ENCODE results near the gene CLEC7A.

CLEC7A gene

DNA sequence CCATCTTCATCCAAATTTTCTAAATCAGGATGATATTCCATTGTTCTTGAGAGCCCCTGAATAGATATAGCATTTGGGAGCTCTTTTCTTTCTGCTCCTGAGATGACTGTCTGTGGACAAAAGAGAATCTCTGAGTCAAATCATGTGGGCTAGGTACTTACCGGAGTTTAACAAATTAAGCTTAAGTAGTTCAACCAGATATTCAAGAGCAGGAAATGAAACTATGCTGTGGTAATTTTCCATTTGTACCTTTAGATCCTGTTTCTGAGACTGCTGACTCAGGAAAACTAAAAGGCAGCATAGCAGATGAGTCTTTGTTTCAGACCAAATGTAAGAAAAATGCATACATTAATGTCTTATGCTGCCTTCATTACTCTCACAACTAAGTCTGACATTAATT is at the start of gene CLEC7A:
Gene CLEC7A, minus strand, starts transcription at position 158 of the 400 bp plus-strand sequence. Its CDS starts 117 bp downstream, at position 41.
- no peak for DNase-seq

DNA sequence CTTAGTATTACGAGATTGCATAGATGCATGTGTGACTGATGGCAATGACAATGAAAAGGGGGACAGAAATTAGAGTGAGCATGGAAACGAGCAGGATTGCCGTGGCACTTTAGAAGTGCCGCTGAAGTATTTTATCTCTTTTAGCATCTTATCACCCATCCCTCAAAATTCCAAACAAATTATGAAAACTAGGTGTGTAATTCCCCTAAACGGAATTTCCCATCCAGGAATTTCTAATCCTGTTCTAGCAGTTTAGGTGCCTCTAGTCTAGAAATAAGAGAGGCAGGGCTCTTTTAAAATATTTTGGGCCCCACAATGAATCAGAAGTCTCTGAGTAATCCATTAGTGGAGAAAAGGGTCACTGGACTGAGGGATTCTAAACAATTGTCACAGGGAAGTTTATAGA is 49.8 kb upstream of the CLEC7A start:
- DNase-seq, result no peak

DNA sequence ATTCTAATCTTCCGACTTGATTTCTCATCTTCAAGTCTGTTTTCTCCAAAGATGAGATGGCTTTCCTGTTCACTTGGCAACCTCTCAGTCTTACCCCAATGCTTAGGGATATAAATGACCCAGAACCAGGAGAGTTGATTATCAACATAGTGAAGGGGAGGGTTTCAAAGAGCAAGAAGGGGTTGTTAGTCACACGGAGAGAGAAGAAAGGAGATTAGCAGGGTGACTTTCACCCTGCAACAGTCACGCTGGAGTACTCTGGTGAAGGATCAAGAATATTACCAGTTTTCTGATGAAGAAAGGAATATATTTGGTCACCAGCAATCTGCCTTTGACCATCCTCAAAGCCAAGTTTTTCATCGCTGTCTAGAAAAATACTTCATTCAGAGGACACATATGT is 48.8 kb upstream of the CLEC7A start, which contains the start of gene TMEM52B:
Gene TMEM52B, plus strand, starts transcription at position 212 of the 400 bp plus-strand sequence. CDS start 543 bp downstream, outside the sequence.
- no peak for DNase-seq

DNA sequence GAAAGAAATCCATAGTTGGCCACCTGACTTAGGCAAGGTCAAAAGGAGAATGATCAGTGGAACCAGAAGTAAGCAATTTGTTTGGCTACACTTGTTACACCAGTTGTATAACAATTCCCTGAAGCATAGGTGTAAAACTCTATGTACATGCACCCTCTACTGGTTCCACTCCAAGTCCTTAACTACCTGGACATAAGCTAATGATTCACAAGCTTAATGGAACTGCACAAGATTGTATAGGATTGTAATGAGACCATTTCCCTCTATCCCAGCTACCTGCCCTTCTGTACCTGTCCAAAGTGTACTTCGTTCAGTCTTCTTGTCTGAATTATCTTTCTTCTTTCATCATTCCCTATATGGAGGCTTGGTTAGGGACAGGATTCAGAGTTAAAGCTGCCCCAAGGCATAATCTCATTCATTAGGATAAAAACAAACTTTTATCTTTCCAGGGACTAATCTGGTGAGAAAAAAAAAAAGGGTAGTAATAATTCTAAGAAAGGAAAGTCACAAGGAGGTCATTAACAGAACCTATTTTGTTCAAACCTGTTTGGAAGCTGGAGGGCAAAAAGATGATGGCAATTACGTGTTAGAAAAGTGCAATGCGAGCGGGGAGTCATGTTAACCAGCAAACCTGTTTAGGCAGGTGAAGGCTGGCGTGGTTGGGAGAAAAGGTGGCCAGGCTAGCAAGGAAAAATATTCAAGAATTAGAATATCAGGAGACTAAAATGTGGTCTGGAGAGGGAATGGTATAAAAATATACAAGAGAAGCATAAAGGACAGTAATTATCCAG is 46.0 kb upstream of the CLEC7A start:
- DNase-seq, result no peak

DNA sequence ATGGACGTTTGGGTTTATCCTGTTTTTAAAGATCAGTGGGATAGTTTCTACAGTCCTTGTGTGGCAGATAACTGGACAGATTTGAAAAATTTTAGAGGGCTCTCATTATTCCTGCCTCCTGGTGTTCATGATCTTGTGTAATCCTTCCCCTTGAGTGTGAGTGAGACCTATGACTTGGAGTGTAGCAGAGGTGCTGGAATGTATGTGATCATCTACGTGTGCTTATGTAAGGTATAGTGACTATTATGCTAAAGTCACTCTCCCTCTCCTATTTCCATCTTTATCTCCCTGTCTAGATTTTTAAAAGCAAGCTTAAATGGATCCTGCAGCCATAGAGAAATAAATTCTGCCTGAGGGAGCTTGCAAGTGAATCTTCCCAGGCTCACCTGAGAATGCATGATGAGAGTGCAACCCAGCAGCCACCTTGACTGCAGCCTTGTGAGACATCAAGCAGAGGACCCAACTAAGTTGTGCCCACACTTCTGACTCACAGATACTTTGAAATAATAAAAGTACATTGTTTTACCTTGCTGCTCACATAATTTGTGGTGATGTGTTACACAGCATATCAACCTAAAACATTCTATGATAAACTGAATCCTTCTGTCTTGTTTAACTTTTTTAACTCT is 45.1 kb upstream of the CLEC7A start:
- no peak for DNase-seq

DNA sequence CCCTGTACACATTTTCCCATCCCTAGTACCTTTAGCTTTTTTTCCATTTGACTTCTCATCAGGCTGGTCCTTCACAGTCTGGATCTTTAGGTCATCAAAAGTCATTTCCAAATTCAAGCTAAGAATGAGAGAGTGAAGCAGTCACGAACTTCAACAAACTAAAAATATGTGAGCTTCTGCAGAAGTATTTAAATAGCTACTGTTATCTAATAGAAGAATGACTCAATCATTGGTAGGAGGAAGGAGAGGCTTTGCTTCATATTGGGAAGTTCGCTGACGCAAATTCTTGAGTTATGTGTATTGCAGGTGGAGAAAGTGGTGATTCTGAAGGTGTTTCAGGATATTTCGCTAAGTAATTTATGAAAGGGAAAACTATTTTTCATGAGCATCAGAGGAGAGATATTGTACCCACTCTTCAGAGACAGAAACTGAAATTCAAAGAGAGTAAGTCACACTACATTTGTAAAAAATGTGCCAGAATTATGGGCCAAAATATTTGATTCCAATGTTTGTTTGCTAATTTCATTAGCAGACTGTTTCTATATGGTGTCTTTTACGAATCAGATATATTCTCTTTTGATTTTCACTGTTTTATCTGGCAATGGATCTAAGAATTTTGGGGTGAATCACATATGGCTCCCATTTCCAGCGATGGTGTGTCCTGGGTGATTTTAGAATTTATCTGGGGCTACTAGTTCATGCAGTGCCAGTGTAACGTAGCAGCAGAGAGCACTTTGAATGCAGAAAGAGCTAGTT is 42.2 kb upstream of the CLEC7A start, which contains the start of gene OLR1:
Gene OLR1, minus strand, starts transcription at position 160 of the 756 bp plus-strand sequence. Its CDS starts 55 bp downstream, at position 105.
- no peak for DNase-seq

DNA sequence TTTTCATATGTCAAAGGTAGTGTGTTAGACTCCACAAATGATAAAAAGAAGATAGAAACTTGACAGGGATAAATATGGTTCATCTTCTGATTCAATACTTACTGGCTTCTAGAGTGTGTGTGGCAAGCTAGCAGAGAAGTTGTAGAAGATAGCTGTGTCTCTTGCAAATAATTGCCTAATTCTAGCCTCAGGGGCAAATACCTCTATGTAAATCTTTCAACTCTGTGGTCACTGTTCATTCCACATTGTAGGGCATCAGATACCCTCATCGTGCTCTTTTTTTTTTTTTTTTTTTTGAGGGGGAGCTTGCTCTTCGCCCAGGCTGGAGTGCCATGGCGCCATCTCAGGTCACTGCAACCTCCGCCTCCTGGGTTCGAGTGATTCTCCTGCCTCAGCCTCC is 40.2 kb upstream of the CLEC7A start:
- no peak for DNase-seq

DNA sequence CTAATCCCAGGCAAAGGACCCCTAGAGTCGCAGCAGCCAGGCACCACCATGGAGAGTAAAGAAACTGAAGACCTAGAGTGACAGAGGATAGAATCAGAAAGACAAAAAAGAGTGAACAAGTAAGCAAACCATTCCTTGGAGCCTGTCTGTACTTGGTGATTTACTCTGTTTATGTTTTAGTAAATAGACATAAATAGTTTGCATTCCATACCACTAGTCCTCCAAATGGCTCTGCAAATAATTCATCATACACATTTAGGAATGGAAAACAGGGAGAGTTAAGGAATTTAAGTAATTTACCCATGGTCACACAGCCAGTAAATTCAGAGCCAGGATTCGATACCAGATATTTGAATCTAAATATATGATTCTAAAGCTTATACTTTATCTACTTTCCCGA is 39.1 kb upstream of the CLEC7A start:
- no peak for DNase-seq

DNA sequence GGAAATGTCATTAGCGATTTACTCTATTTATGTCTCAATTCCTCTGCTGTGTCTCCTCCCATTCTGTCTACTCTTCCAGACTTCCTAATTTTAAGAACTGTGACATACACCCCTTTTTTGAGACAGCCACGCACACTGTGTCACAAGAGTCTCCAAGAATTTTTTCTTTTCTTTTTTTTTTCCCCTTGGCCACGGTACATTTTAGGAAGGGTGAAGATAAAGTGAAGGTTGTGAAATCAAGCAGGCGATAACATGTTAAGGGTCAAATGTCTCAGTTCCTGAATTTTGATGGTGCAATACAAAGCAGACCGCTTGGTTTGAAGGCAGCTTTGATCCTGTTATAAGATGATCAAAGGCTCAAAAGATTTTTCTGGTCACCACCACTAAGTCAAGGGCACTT is 37.6 kb upstream of the CLEC7A start:
- no peak for DNase-seq

DNA sequence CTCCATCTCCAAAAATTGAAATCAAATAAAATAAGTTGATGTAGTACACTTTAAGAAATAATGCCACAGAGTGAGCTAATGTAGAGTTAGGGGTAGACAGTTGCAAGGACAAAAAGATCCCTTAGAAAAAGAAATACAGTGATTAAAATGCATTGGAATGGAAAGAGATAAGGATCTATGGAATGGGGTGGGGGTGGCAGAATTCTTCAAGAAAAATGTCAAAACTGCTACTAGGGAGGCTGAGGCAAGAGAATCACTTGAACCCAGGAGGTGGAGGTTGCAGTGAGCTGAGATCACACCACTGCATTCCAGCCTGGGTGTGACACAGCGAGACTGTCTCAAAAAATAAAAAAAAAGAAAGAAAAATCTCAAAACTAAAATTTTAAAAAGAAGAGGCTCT is 35.4 kb upstream of the CLEC7A start:
- no peak for DNase-seq

DNA sequence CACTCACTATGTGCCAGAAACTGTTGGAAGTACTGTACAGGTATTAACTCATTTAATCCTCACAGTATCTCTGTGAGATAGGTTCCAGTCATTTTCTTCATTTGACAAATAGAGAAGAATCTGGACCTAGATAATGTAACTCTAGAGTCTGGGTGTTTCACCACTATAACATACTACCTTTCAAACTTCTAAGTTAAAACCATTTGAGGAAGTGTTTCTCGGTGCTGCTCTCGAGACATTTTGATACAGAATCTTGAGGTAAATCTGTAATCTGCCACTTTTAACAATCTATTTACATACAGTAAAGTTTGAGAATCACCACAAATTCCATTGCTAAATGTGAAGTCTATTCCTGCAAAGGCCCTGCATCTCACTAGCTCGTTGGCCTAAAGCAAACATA is 33.1 kb upstream of the CLEC7A start:
- no peak for DNase-seq

DNA sequence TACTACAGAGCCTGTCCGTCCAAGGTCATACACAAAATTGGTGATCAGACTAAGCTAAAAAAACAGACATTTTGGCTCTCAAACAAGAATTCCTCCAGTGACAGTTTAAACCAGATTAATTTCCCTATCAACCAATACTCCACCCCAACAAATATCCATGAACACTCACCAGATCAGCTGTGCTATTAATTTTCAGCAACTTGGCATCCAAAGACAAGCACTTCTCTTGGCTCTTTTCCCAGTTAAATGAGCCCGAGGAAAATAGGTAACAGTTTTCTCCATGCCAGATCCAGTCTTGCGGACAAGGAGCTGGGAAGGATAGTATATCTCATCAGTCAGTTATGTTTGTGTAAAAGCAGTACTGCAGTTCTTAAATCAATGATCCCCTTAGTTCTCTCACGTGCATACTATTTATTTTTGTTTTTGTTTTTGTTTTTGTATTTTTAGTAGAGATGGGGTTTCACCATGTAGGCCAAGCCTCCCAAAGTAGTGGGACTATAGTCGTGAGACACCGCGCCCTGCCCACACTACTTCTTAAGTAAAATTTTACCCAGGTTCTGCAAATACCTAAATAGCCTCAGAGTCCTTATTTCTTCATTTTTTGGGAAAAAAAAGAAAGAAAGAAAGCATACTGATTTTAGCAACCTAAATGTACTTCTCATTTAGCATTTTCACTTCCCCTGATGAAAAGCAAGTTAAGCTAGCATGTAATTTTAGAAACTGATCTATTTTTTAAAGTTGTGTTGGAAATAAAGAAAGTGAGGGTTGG is 30.8 kb upstream of the CLEC7A start:
- DNase-seq, result no peak

DNA sequence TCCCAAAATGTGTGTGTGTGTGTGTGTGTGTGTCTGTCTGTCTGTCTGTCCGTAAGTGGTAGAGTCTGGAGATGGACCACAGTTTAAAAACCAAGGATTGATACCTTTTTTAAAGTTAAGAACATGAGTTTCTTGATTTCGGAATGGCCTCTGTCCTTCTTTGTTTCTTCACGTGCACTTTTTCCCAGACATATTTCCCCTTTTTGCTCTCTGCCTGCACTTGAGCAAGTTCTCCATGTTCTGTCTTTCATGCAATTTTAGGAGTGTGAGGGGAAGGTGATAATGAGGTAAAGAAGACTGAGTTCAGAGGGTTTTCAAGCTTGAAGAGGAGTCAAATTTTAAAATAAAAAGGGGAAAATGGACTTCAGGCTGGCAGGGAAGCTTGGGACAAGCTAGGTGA is 29.3 kb upstream of the CLEC7A start:
- DNase-seq, result no peak

DNA sequence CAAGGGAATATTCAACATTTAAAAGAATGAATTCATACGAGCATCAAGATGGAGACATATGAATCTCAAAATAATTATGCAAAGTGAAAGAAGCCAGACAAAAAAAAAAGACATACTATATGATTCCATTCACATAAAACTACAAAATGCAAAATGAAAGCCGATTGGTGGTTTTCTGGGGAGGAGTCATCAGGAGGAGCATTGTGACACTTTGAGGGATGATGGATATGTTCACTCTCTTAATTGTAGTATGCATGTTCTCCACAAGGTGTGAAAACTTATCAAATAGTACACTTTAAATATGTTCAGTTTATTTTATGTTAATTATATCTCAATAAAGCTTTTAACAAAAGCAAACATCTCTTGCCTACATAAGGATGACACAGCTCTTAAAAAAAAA is 28.4 kb upstream of the CLEC7A start:
- no peak for DNase-seq

DNA sequence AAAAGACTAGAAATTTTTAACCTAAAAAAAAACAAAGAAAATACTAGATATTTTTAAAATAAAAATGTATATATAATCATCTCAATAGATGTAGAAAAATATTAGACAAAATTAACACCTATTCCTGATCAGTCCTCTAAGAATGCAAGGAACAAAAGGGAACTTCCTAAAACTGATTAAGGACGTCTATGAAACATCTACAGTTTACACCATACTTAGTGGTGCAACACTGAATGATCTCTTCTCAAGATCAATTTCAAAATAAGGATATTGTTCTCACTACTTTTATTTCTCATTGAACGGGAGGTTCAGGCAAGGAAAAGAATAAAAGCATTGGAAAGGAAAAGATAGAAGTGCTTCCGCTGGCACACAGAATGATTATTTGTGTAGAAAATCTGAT is 26.0 kb upstream of the CLEC7A start:
- no peak for DNase-seq

DNA sequence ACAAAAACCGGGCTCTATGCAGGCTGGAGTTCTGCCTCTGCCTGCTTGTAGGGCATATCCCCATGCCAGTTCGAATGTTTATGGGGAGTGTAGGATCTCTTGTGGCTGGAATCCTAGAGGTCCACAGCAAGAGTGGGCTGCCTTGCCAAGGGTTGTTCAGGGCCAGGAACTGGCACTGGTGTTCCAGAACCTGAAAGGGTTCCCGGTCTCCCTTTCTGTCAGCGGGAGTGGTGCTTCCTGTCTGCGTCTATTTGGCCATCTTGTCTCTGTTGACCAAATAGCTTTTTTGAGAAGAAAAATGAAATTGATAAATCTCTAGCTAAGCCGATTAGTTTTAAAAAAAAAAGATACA is 24.1 kb upstream of the CLEC7A start:
- no peak for DNase-seq

DNA sequence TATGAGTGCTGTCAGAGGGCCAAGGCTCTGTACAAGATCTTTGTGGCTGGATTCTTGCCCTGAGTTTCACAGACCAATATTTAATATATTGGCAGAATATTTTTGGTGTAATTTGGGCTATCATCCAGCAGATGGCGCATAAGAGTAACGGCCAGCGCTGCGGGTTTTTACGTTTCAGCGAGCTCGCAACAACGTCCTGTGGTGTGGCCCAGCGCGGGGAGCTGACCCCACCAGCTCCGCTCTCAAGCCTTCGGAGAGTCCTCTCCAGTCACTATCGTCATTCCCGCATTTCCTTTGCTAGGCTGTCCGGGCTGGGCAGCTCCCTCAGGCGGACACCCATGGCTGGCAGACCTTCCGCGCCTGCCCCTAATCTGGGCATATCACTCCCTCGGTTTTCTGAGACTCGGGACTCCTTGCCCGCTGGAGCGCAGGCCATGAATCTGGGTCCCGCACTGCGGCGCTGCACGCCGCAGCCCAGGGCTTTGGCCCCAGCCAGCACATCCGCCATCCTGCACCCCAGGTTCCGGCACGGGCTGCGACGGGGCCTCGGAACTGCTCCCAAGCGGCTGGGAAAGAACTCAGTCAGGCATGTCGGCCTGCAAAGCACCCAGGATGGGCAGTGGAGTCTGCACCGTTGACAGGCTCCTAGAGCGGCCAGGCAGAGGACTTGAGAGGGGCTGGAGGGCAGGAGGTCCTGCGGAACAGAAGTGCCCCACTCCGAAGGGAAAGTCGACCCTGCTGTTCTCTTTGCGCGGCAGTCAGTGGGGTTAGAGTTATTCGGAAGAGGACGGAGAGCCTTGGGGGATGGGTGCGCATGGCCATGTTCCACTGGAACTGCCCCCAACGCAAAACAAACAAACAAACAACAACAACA is 23.5 kb upstream of the CLEC7A start:
- peak; percentile 20 to 54 for DNase-seq

DNA sequence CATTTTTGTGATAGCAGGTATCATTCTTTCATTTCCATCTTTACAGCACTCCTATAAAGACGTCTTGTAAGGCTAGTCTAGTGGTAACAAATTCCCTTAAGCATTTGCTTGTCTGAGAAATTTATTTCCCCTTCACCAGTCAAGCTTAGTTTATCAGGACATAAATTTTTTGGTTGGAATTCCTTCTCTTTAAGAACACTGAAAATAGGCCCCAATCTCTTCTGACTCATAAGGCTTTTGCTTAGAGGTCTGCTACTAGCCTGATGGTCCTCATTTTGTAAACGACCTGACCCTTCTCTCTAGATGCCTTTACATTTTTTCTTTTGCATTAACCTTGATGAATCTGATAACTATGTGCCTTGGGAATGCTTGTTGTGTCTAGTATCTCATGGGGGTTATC is 21.6 kb upstream of the CLEC7A start:
- no peak for DNase-seq

DNA sequence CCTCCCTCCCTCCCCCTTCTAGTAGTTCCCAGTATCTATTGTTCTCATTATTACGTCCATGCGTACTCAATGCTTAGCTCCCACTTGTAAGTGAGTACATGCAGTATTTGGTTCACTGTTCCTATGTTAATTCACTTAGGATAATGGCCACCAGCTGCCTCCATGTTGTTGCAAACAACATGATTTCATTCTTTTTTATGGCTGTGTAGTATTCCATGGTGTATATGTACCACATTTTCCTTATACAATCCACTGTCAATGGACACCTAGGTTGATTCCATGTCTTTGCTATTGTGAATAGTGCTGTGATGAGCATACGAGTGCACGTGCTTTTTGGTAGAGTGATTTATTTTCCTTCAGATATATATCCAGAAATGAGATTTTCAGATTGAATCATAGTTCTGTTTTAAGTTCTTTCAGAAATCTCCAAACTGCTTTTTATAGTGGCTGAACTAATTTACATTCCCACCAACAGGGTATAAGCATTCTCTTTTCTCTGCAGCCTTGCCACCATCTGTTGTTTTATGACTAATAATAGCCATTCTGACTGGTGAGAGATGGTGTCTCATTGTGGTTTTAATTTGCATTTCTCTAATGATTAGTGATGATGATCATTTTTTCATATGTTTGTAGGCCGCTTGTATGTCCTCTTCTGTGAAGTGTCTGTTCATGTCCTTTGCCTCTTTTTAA is 17.9 kb upstream of the CLEC7A start:
- no peak for DNase-seq

DNA sequence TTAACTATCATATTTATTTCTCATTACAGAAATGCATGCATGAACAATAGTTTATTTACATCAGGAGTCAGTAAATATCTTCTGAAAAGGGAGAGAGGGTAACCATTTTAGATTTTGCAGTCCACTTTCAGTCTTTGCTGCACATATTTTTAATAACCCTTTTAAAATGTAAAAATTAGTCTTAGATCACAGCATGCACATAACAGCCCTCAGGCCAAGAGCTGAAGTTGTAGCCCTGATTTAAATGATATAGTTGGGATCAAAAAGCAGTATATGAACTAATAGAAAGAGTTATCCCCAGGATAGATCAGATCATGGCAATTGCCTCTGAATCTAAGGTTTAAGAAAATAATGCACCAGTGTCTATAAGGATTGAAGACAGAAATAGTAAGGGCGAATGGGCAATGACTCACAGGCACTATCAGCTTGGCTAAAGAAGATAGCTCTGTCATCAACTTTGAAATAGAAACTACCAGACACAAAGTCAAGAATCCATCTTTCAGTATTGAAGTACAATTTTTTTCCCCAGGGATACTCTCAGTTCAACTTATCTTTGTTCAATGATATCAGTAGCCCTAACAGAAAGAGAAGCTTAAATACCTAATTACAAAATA is 13.1 kb upstream of the CLEC7A start:
- no peak for DNase-seq

DNA sequence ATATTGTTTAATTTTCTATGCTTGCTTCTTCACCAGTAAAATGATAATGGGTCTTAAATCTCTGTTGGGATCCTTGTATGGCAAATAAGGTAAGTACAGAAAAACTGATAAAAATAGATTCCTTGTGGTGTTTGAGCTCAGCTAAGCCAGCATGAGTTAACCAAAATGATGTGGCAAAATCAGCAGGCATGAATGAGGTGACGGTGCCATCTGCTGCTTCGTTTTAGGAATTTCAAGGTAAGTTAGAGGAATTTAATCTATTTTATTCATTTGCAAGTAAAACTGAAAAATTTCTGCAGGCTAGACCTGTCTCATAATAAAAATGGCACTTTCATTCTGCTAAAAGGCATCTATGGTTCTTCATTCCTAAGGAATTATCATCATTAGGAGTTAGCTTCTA is 10.0 kb upstream of the CLEC7A start:
- DNase-seq, result peak in 1 of 2 experiments; percentile 4

All from NCI-H524 (cell line).